IMR-90 (cell line): ENCODE results near the gene PLXDC1. TPM values are rescaled to one million over a fixed set of nuclear protein-coding genes. Genes with fewer than 3 reads are reported as not detected.

Experiments used
- ATAC-seq: fragments of 200-7000 bp; cut with Tn5 transposase; 2 replicates; pipeline ENCODE4 v1.9.1; 2020; ENCODE audit warnings: low read depth, mild to moderate bottlenecking, moderate library complexity
- BruUV-seq: library from RNA; stranded (reverse); fragments of 400-500 nt; replicated peaks from 2 replicates; lab custom pipeline; 2021; lab: Mats Ljungman, UMichigan
- CTCF ChIA-PET: fragments of 300-600 bp; formaldehyde crosslinking; extraction: SDS; loops from one replicate; lab custom pipeline; 2021; ENCODE audit warnings: antibody characterized with exemption; lab: Yijun Ruan, JAX
- POLR2A ChIA-PET: fragments of 300-600 bp; sonication (Branson Sonifier 250); formaldehyde crosslinking; loops from one replicate; lab custom pipeline; 2022; ENCODE audit warnings: antibody characterized with exemption; ENCODE audit not compliant: unreplicated experiment; lab: Charles Lee
- DNase-seq: peaks from one replicate; pipeline ENCODE4 v3.0.0; 2013
- H2AFZ ChIP-seq: replicated peaks from 2 replicates; pipeline ENCODE3; 2013; ENCODE audit warnings: low read length, mild to moderate bottlenecking; ENCODE audit not compliant: poor library complexity
- H2AK5ac ChIP-seq: 2 replicates; pipeline ENCODE4 v1.6.1; 2013; ENCODE audit warnings: low read depth, low read length, inconsistent platforms
- H2AK9ac ChIP-seq: replicated peaks from 2 replicates; pipeline ENCODE3; 2013; ENCODE audit warnings: mild to moderate bottlenecking, low read depth, low read length, moderate library complexity; ENCODE audit not compliant: poor library complexity
- H2BK120ac ChIP-seq: 2 replicates; pipeline ENCODE4 v1.6.1; 2013; ENCODE audit warnings: low read depth, low read length, inconsistent platforms
- H2BK15ac ChIP-seq: 3 replicates; pipeline ENCODE4 v1.6.1; 2013; ENCODE audit warnings: low read depth, low read length, inconsistent platforms
- H2BK20ac ChIP-seq: 2 replicates; pipeline ENCODE4 v1.6.1; 2013; ENCODE audit warnings: low read depth, mild to moderate bottlenecking, inconsistent platforms, low read length, moderate library complexity
- H2BK5ac ChIP-seq: 2 replicates; pipeline ENCODE4 v1.6.1; 2013; ENCODE audit warnings: mild to moderate bottlenecking, low read depth, low read length, inconsistent platforms; ENCODE audit not compliant: poor library complexity, severe bottlenecking
- H3K14ac ChIP-seq: replicated peaks from 2 replicates; pipeline ENCODE4 v1.6.1; 2013; ENCODE audit warnings: low read depth, low read length, inconsistent platforms
- H3K18ac ChIP-seq: 2 replicates; pipeline ENCODE4 v1.6.1; 2013; ENCODE audit warnings: low read depth, low read length, control low read depth
- H3K23ac ChIP-seq: 2 replicates; pipeline ENCODE4 v1.6.1; 2013; ENCODE audit warnings: low read depth, low read length, inconsistent platforms
- H3K27ac ChIP-seq: 2 replicates; pipeline ENCODE4 v1.5.1; 2013; ENCODE audit warnings: mild to moderate bottlenecking, control low read depth, low read length; ENCODE audit not compliant: insufficient read depth
- H3K27me3 ChIP-seq: 2 replicates; pipeline ENCODE4 v1.6.1; 2013; ENCODE audit warnings: low read length; ENCODE audit not compliant: control insufficient read depth, insufficient read depth
- H3K36me3 ChIP-seq: 2 replicates; pipeline ENCODE4 v1.6.1; 2013; ENCODE audit warnings: low read length, mixed read lengths; ENCODE audit not compliant: control insufficient read depth, insufficient read depth
- H3K4ac ChIP-seq: 2 replicates; pipeline ENCODE4 v1.6.1; 2013; ENCODE audit warnings: low read depth, low read length, inconsistent platforms
- H3K4me1 ChIP-seq: 2 replicates; pipeline ENCODE4 v1.6.1; 2013; ENCODE audit warnings: low read length, mixed read lengths; ENCODE audit not compliant: control insufficient read depth, insufficient read depth
- H3K4me2 ChIP-seq: 2 replicates; pipeline ENCODE4 v1.6.1; 2013; ENCODE audit warnings: low read depth, mild to moderate bottlenecking, control low read depth, low read length, moderate library complexity
- H3K4me3 ChIP-seq: 2 replicates; pipeline ENCODE4 v1.5.1; 2013; ENCODE audit warnings: low read depth, mild to moderate bottlenecking, control low read depth, low read length, moderate library complexity; ENCODE audit not compliant: insufficient read depth
- H3K56ac ChIP-seq: 2 replicates; pipeline ENCODE4 v1.6.1; 2013; ENCODE audit warnings: low read length, inconsistent platforms; ENCODE audit not compliant: insufficient read depth; ENCODE audit errors: extremely low read depth
- H3K79me1 ChIP-seq, 2 experiments: 2 replicates each; pipeline ENCODE4 v1.6.1; 2013; ENCODE audit warnings: low read length in 2 of 2, inconsistent platforms in 1 of 2, low read depth in 1 of 2
- H3K9ac ChIP-seq: 2 replicates; pipeline ENCODE4 v1.6.1; 2013; ENCODE audit warnings: low read depth, low read length, control low read depth
- H3K9me1 ChIP-seq: 2 replicates; pipeline ENCODE4 v1.6.1; 2013; ENCODE audit warnings: low read length, inconsistent platforms; ENCODE audit not compliant: insufficient read depth
- H3K9me3 ChIP-seq: 2 replicates; pipeline ENCODE4 v1.6.1; 2013; ENCODE audit warnings: low read length; ENCODE audit not compliant: control insufficient read depth, insufficient read depth
- H4K20me1 ChIP-seq: 2 replicates; pipeline ENCODE4 v1.6.1; 2013; ENCODE audit warnings: low read length, inconsistent platforms; ENCODE audit not compliant: insufficient read depth
- H4K5ac ChIP-seq: 2 replicates; pipeline ENCODE4 v1.6.1; 2013; ENCODE audit warnings: mild to moderate bottlenecking, low read depth, low read length, control low read depth
- H4K8ac ChIP-seq, 2 experiments: 2 replicates each; pipeline ENCODE4 v1.6.1; 2013; ENCODE audit warnings: low read depth in 2 of 2, low read length in 2 of 2, control low read depth in 1 of 2, inconsistent platforms in 1 of 2
- H4K91ac ChIP-seq: 2 replicates; pipeline ENCODE4 v1.6.1; 2013; ENCODE audit warnings: low read depth, low read length, inconsistent platforms; ENCODE audit not compliant: insufficient read depth
- MAFK ChIP-seq: IDR thresholded peaks from 2 replicates; pipeline ENCODE4 v1.6.1; 2012; ENCODE audit warnings: low read depth, low read length, improper control_type of control experiment
- MXI1 ChIP-seq: IDR thresholded peaks from 2 replicates; pipeline ENCODE4 v1.6.1; 2012; ENCODE audit warnings: low read depth, mild to moderate bottlenecking, low read length, moderate library complexity, borderline replicate concordance
- WGBS, 2 experiments: methylation state at CpG; one replicate each; pipeline versions ENCODE4 v1.1.5 to v1.1.7; 2013; ENCODE audit warnings: missing lambda C conversion rate in 2 of 2; ENCODE audit not compliant: insufficient read length in 1 of 2; ENCODE audit errors: extremely low coverage in 2 of 2; 5-methylcytosine and 5-hydroxymethylcytosine counted together
- dilution Hi-C: fragments of 300-500 bp; cut with HindIII; formaldehyde crosslinking; loops from one replicate; pipeline ENCODE4 v1.14.3; 2018; ENCODE audit warnings: low sequenced_read_pairs; ENCODE audit not compliant: unreplicated experiment
- in situ Hi-C: fragments of 300-500 bp; cut with MboI; formaldehyde crosslinking; loops from 3 replicates; pipeline ENCODE4 v1.14.3; 2019; ENCODE audit warnings: low sequenced_read_pairs, inconsistent platforms, mixed read lengths
- intact Hi-C: fragments of 100-400 bp; cut with micrococcal nuclease; formaldehyde crosslinking; loops from 2 replicates; pipeline ENCODE4 v1.10.0; 2022
- polyA plus RNA-seq, 3 experiments: library from polyadenylated mRNA; depleted of rRNA; stranded (reverse); fragments of >200 nt; gene quantifications; 2 replicates each; pipeline ENCODE4 v1.2.3, GENCODE V29; 2012; ENCODE audit warnings: low replicate concordance in 1 of 3
- total RNA-seq: library from RNA; depleted of rRNA; stranded (reverse); fragments of >200 nt; gene quantifications from 2 replicates; pipeline ENCODE4 v1.2.3, GENCODE V29; 2012

PLXDC1 gene
- total and polyA plus RNA-seq, 2 of the 4 experiments (the other 2 are of a cell fraction), result under 0.01 to 0.50 TPM

- no peak overlapping the region for H3K56ac ChIP-seq
- whole genome bisulfite sequencing, 2 experiments, result no CpG with 5 or more reads among the region's 3 CpGs
- no peak overlapping the region for H4K91ac ChIP-seq
- ATAC-seq (no peak), DNase-seq (no peak)
- peaks cover 8% of the 10 kb centered on the region for H3K27me3 ChIP-seq
- no peak overlapping the region for H3K23ac ChIP-seq
- no peak overlapping the region for H4K5ac ChIP-seq
- no peak overlapping the region; the same call in 1 of the 2 replicates for H2BK20ac ChIP-seq
- no peaks in the 10 kb centered on the region for H3K79me1 ChIP-seq
- no peak overlapping the region for H3K4ac ChIP-seq
- no peak overlapping the region for H3K4me3 ChIP-seq
- H3K4me1 ChIP-seq, result peaks cover 4% of the 10 kb centered on the region; the same call in 1 of the 2 replicates
- intact Hi-C loops (no loop called here), in situ Hi-C loops (loop anchor here (5.0 kb wide), 1 partner anchor 73 kb away; no protein-coding TSS in a partner anchor), dilution Hi-C loops (no loop called here)
- no peak overlapping the region for H4K8ac ChIP-seq
- peaks cover 6% of the 10 kb centered on the region; the same call in 1 of the 2 replicates for H3K9me1 ChIP-seq
- H3K9ac ChIP-seq, result no peak overlapping the region
- no peak overlapping the region for H3K14ac ChIP-seq
- H2BK120ac ChIP-seq, result 0 out of 2 replicates have a peak overlapping the region, but pooled peaks have one; percentile 13
- peak overlapping the region; percentile 24 for H2AK5ac ChIP-seq
- no peak overlapping the region for H3K4me2 ChIP-seq
- H4K20me1 ChIP-seq, result no peaks in the 10 kb centered on the region
- no peak overlapping the region for H2BK15ac ChIP-seq
- peak overlapping the region; percentile 55 for H2AK9ac ChIP-seq
- H3K9me3 ChIP-seq, result no peaks in the 10 kb centered on the region
- peak overlapping the region; percentile 10 for H2BK5ac ChIP-seq
- no peak overlapping the region for H2AFZ ChIP-seq
- no peak overlapping the region for H3K18ac ChIP-seq
- BruUV-seq, result no TSS peak
- no peak overlapping the region for H3K27ac ChIP-seq
- TF ChIP-seq MAFK (no peak), MXI1 (no peak)
- POLR2A ChIA-PET, result no interaction called here
- CTCF ChIA-PET, result no interaction called here
- H3K36me3 ChIP-seq, result no peaks in the 10 kb centered on the region
These were observed 6.3 kb downstream of the PLXDC1 start for GRCh38 chr17:39145143-39145542.
